ENCODE data around the gene TCEAL7. TPM values are rescaled to one million over a fixed set of nuclear protein-coding genes. Genes with fewer than 3 reads are reported as not detected.
A peak's percentile ranks its signal among the peaks of the same experiment; 100 is the strongest.

The TCEAL7 gene
- total and polyA plus RNA-seq, 2 experiments from 2014 or later, result 7.3 to 17.2 TPM

- Mint-ChIP-seq H3K4me1 (peaks cover 10% of the 10 kb centered on the region), H3K27ac (peak within 1 kb of the TSS; percentile 98), H3K9me3 (no peaks in the 10 kb centered on the region; the same call in 2 of the 3 replicates), H3K36me3 (ENCODE audit: low read depth) (peaks cover 31% of the 10 kb centered on the region), H3K27me3 (ENCODE audit: insufficient read depth, low read depth, poor library complexity) (peaks cover 2% of the 10 kb centered on the region), H3K4me3 (peak within 1 kb of the TSS; percentile 86)
- Histone ChIP-seq H3K9me2 (ENCODE audit: insufficient read depth) (no peaks in the 10 kb centered on the region), H3K4me1 (ENCODE audit: insufficient read depth) (peaks cover 10% of the 10 kb centered on the region), H4K20me1 (replicated peaks; ENCODE audit: insufficient read depth) (no peaks in the 10 kb centered on the region), H3K27me3 (ENCODE audit: insufficient read depth) (no peaks in the 10 kb centered on the region), H3F3A (replicated peaks; ENCODE audit: low read depth) (no peaks in the 10 kb centered on the region), H3K36me3 (ENCODE audit: insufficient read depth) (peaks cover 7% of the 10 kb centered on the region; the same call in 1 of the 2 replicates), H3K27ac (ENCODE audit: low read depth) (peak within 1 kb of the TSS; percentile 95), H3K4me3 (peak within 1 kb of the TSS; percentile 58), H3K4me2 (peak within 1 kb of the TSS; percentile 81), H3K79me2 (replicated peaks; ENCODE audit: insufficient read depth) (peaks cover 10% of the 10 kb centered on the region), H2AFZ (no peak within 1 kb of the TSS)
- ATAC-seq (peak; percentile 86), DNase-seq (ENCODE audit: low spot score) (peak; percentile 81)
- peak; percentile 86 for TF ChIP-seq POLR2AphosphoS5 (IDR thresholded peaks at IDR 0.05; ENCODE audit: low read depth)
- TF ChIP-seq REST (IDR thresholded peaks at IDR 0.05; ENCODE audit: unreplicated experiment), result no peak
- TF ChIP-seq CREB1 (CRISPR knock-in tag; IDR thresholded peaks at IDR 0.05; ENCODE audit: low read depth), result peak; percentile 88
- no peak for TF ChIP-seq JUNB (IDR thresholded peaks at IDR 0.05; ENCODE audit: unreplicated experiment)
- TF ChIP-seq ZNF331 (CRISPR knock-in tag; IDR thresholded peaks at IDR 0.05; ENCODE audit: low read depth), result no peak
- no peak for TF ChIP-seq STAT1 (IDR thresholded peaks at IDR 0.05; ENCODE audit: unreplicated experiment)
- TF ChIP-seq EZH2phosphoT487 (IDR thresholded peaks at IDR 0.05; ENCODE audit: unreplicated experiment), result no peak
- TF ChIP-seq ETS1 (IDR thresholded peaks at IDR 0.05), result no peak
- TF ChIP-seq ZNF462 (CRISPR knock-in tag; IDR thresholded peaks at IDR 0.05), result no peak
- TF ChIP-seq ZNF114 (CRISPR knock-in tag; IDR thresholded peaks at IDR 0.05), result no peak
- TF ChIP-seq NANOG (IDR thresholded peaks at IDR 0.05; ENCODE audit: borderline replicate concordance), result no peak
- TF ChIP-seq CTCF (conservative IDR thresholded peaks at IDR 0.05; ENCODE audit: low read depth in 2 of 2), result 0 out of 4 replicates have a peak, but pooled peaks of 1 of the 2 experiments have one; percentile 4
- TF ChIP-seq EZH2 (IDR thresholded peaks at IDR 0.05; ENCODE audit: low read depth, unreplicated experiment), result no peak
These were observed 46.3 kb downstream of the TCEAL7 start, which contains the start of gene BEX3 for GRCh38 chrX:103376118-103376978. Gene BEX3, plus strand, starts transcription at chrX:103376538. Its CDS starts 984 bp downstream, at chrX:103377522.

Measured in GM23338 (cell line).